Testis (tissue), 3 donors: ENCODE measurements around the gene DNAAF8. TPM values are rescaled to one million over a fixed set of nuclear protein-coding genes. Genes with fewer than 3 reads are reported as not detected.

Experiments
- DNase-seq: peaks from one replicate; pipeline ENCODE4 v3.0.0-alpha.2; 2019
- H3K27ac ChIP-seq, 2 donors: fragments of 200-600 bp; sonication (generic); one replicate each; pipeline ENCODE4 v1.5.1; 2019
- H3K27me3 ChIP-seq: fragments of 200-600 bp; sonication (generic); one replicate; pipeline ENCODE4 v1.5.1; 2019
- H3K36me3 ChIP-seq: fragments of 200-600 bp; sonication (generic); one replicate; pipeline ENCODE4 v1.5.1; 2017; ENCODE audit warnings: low read depth; ENCODE audit errors: missing control alignments
- H3K4me1 ChIP-seq: fragments of 200-600 bp; sonication (generic); one replicate; pipeline ENCODE4 v1.5.1; 2019
- H3K4me3 ChIP-seq, 2 donors: fragments of 200-600 bp; sonication (generic); one replicate each; pipeline ENCODE4 v1.5.1; 2017 to 2019
- H3K9me3 ChIP-seq: fragments of 200-600 bp; sonication (generic); one replicate; pipeline ENCODE4 v1.5.1; 2017
- POLR2A ChIP-seq: fragments of 450-650 bp; IDR thresholded peaks from one replicate; pipeline ENCODE4 v1.6.1; 2017; ENCODE audit warnings: antibody characterized with exemption, mild to moderate bottlenecking, moderate library complexity
- WGBS, 2 donors: methylation state at CpG; one replicate each; pipeline ENCODE4 v1.1.5; 2018; 5-methylcytosine and 5-hydroxymethylcytosine counted together
- intact Hi-C: fragments of 100-400 bp; cut with DNase I; formaldehyde crosslinking; loops from one replicate; pipeline ENCODE4 v1.15.1; 2023; ENCODE audit warnings: low total_unique reads
- polyA plus RNA-seq: library from polyadenylated mRNA; stranded (reverse); fragments of 350-450 nt; fragmentation: Illumina TruSeq; extraction: RNeasy Lipid Tissue Mini Kit (QIAGEN cat#74804); gene quantifications from one replicate; pipeline ENCODE4 v1.2.3, GENCODE V29; 2014; ENCODE audit warnings: low read depth, low replicate concordance; ENCODE audit not compliant: insufficient read depth
- total RNA-seq, 2 donors: library from RNA; depleted of rRNA; stranded (reverse); fragments of >200 nt; gene quantifications; one replicate each; pipeline ENCODE4 v1.2.3, GENCODE V29; 2016
- TF ChIP-seq, protein P1 (sequence below), 3 experiments: fragments of 450-650 bp in 2 of 3; fragments of 200-600 bp in 1 of 3; sonication (generic) in 1 of 3; IDR thresholded peaks; one replicate each; pipeline ENCODE4 v1.5.1; 2016 to 2019; ENCODE audit warnings: antibody characterized with exemption in 3 of 3, mild to moderate bottlenecking in 2 of 3, moderate library complexity in 1 of 3

DNAAF8 gene
- total and polyA plus RNA-seq, 3 donors from 2014 or later, result 61.6 to 238 (median 70.0) TPM

- WGBS, 2 donors, result 90 to 91% methylated on average over 8 to 27 of the region's 27 CpGs
- Histone ChIP-seq H3K27me3 (no peaks in the 10 kb centered on the region), H3K9me3 (no peaks in the 10 kb centered on the region), H3K4me3 (no peak overlapping the region), H3K36me3 (no peaks in the 10 kb centered on the region), H3K4me1 (no peaks in the 10 kb centered on the region), H3K27ac (no peak overlapping the region)
- DNase-seq, result no peak
- no peak for TF ChIP-seq POLR2A
- TF ChIP-seq, protein P1, sequence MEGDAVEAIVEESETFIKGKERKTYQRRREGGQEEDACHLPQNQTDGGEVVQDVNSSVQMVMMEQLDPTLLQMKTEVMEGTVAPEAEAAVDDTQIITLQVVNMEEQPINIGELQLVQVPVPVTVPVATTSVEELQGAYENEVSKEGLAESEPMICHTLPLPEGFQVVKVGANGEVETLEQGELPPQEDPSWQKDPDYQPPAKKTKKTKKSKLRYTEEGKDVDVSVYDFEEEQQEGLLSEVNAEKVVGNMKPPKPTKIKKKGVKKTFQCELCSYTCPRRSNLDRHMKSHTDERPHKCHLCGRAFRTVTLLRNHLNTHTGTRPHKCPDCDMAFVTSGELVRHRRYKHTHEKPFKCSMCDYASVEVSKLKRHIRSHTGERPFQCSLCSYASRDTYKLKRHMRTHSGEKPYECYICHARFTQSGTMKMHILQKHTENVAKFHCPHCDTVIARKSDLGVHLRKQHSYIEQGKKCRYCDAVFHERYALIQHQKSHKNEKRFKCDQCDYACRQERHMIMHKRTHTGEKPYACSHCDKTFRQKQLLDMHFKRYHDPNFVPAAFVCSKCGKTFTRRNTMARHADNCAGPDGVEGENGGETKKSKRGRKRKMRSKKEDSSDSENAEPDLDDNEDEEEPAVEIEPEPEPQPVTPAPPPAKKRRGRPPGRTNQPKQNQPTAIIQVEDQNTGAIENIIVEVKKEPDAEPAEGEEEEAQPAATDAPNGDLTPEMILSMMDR (IDR thresholded peaks at IDR 0.05), result no peak
- intact Hi-C loops, result no loop called here
Observed at GRCh38 chr16:4686497-4687210, 47.7 kb upstream of the DNAAF8 start.

DNA sequence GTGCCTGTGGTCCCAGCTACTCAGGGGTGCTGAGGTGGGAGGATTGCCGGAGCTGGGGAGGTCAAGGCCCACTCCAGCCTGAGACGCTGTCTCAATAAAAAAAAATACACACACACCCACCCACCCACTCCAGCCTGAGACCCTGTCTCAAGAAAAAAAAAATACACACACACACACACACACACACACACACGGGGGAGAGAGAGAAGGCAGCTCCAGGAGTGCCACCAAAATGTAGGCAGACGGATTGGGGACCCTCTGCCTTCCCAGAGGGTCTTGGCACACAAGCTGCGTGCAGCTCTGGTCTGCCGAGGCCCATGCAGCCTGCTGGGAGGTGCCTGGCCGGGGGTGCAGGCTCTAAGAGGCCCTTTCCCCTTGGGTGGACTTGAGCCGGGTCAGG is 46.9 kb upstream of the DNAAF8 start:
- 85 to 97% methylated on average over 4 to 8 of the region's 8 CpGs for WGBS, 2 donors
- Histone ChIP-seq H3K4me3 (no peak overlapping the region), H3K4me1 (no peaks in the 10 kb centered on the region), H3K27ac (no peak overlapping the region), H3K9me3 (no peaks in the 10 kb centered on the region), H3K27me3 (no peaks in the 10 kb centered on the region), H3K36me3 (no peaks in the 10 kb centered on the region)
- intact Hi-C loops, result no loop called here
- no peak for DNase-seq
- TF ChIP-seq, protein P1 (IDR thresholded peaks at IDR 0.05), result no peak
- no peak for TF ChIP-seq POLR2A

GRCh38 chr16:4687946-4688673 is 46.2 kb upstream of the DNAAF8 start:
- Histone ChIP-seq H3K27ac (no peak overlapping the region), H3K36me3 (no peaks in the 10 kb centered on the region), H3K9me3 (no peaks in the 10 kb centered on the region), H3K4me3 (no peak overlapping the region), H3K4me1 (peaks cover 6% of the 10 kb centered on the region), H3K27me3 (no peaks in the 10 kb centered on the region)
- 88 to 90% methylated on average over 16 to 39 of the region's 39 CpGs for WGBS, 2 donors
- intact Hi-C loops, result no loop called here
- no peak for TF ChIP-seq POLR2A
- TF ChIP-seq, protein P1 (IDR thresholded peaks at IDR 0.05), result no peak
- no peak for DNase-seq

- no peak for TF ChIP-seq POLR2A
- TF ChIP-seq, protein P1 (IDR thresholded peaks at IDR 0.05), result no peak
- Histone ChIP-seq H3K36me3 (no peaks in the 10 kb centered on the region), H3K4me1 (peaks cover 6% of the 10 kb centered on the region), H3K9me3 (no peaks in the 10 kb centered on the region), H3K4me3 (no peak overlapping the region), H3K27ac (no peak overlapping the region), H3K27me3 (no peaks in the 10 kb centered on the region)
- intact Hi-C loops, result no loop called here
- DNase-seq, result no peak
- 92 to 95% methylated on average over 7 to 17 of the region's 22 CpGs for WGBS, 2 donors
Observed at GRCh38 chr16:4688674-4689045, 45.7 kb upstream of the DNAAF8 start.
